Effector memory CD8-positive, alpha-beta T cell (primary cell): ENCODE measurements around the gene PLEKHF1.
"Not testable (repeated sequence)": the region's sequence is repeated elsewhere in the genome, so short reads cannot be mapped to it uniquely, and the experiment has no call there.

Source experiments
- ATAC-seq: fragments of 150-1000 bp; cut with Tn5 transposase; replicated peaks from 2 replicates; pipeline ENCODE4 v1.10.0; 2021; ENCODE audit warnings: mild to moderate bottlenecking, moderate library complexity
- DNase-seq, 3 experiments: peaks; one replicate each; pipeline ENCODE4 v3.0.0; 2021
- H3K27ac Mint-ChIP-seq, 2 donors: one replicate each; pipeline ENCODE4 v1.8.0; 2022; ENCODE audit warnings: mild to moderate bottlenecking in 2 of 2, mixed read lengths in 2 of 2, moderate library complexity in 2 of 2
- H3K27me3 Mint-ChIP-seq, 2 donors: one replicate each; pipeline ENCODE4 v1.8.0; 2022; ENCODE audit warnings: mixed read lengths in 2 of 2
- H3K36me3 Mint-ChIP-seq: one replicate; pipeline ENCODE4 v1.8.0; 2022; ENCODE audit warnings: mild to moderate bottlenecking, moderate library complexity, mixed read lengths; ENCODE audit not compliant: insufficient read depth
- H3K4me1 Mint-ChIP-seq, 2 donors: one replicate each; pipeline ENCODE4 v1.8.0; 2022; ENCODE audit warnings: low read depth in 2 of 2, mixed read lengths in 2 of 2
- H3K4me3 Mint-ChIP-seq, 2 donors: one replicate each; pipeline ENCODE4 v1.8.0; 2022; ENCODE audit warnings: mild to moderate bottlenecking in 2 of 2, mixed read lengths in 2 of 2, moderate library complexity in 2 of 2
- H3K9me3 Mint-ChIP-seq, 2 donors: one replicate each; pipeline ENCODE4 v1.8.0; 2022; ENCODE audit warnings: mixed read lengths in 2 of 2

PLEKHF1 gene

DNA sequence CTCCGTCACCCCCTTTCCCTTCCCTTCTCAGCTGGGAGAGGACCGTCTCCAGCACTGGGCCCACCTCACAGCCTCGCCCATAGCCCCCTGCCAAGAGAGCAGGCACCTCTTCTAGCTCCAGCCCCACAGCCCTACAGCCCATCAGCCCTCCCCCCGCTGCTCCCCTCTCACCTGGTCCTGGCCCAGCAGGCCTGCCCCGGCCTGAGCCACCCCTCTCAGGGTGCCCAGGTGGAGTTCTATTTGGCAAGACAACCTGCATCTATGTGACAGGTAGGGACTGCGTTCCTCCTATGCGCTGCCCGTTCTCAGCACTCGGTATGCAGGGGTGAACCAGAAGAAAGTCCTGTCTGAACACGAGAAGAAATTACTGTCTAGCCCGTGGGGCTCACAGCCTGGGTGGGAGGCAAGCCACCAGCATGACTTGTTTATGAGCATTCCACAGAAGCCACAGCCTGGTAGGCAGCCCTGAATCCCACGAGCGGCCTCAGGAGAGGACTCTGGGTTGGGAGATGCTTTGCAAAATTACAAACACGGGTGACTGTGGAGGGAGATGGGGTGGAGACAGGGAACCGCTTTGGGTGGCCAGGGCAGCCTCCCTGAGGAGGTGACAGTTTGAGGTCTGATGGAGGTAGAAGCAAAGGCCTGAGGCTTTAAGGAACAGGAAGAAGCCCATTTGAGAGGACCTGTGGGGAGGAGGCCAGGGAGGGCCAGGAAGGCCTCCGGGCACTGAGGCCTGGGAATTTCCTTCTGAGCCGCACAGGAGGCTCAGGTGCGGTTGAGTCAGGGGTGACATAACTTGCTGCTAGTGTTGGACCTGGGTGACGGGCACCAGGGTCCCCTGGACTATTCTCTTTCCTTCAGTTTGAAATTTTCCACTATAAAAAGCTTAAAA lies 1.2 kb upstream of the PLEKHF1 start:
- Mint-ChIP-seq H3K27me3 (no peaks in the 10 kb centered on the region), H3K4me1 (peaks cover 23 to 25% of the 10 kb centered on the region in 2 donors), H3K4me3 (peak overlapping the region; percentile 75 to 77), H3K36me3 (peaks cover 30% of the 10 kb centered on the region), H3K27ac (peak overlapping the region; percentile 56 to 94), H3K9me3 (no peaks in the 10 kb centered on the region)
- DNase-seq = no peak
- ATAC-seq = no peak

DNA sequence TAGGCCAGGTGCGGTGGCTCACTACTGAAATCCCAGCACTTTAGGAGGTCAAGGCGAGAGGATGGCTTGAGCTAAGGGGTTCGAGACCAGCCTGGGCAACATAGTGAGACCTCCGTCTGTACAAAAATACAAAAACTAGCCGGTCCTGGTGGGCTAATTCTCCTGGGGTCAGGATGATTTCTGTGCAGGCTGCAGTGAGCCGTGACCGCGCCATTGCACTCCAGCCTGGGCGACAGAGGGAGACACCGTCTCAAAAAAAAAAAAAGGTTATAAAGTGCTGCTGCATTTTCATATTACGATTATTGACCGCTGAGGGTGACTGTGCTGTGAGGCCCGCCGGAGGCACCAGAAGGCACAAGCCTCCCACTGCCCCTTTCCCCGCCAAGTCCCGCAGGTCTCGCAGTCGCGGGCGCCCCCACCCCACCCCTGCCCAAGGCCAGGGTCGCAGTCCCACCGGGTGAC lies 477 bp upstream of the PLEKHF1 start:
- DNase-seq (peak in 1 of 3 experiments; percentile 18), ATAC-seq (peak; percentile 15)
- H3K27me3 Mint-ChIP-seq = no peaks in the 10 kb centered on the region
- peak overlapping the region; percentile 75 to 77 for H3K4me3 Mint-ChIP-seq
- no peaks in the 10 kb centered on the region for H3K9me3 Mint-ChIP-seq
- peaks cover 37% of the 10 kb centered on the region for H3K36me3 Mint-ChIP-seq
- H3K4me1 Mint-ChIP-seq = peaks cover 30 to 31% of the 10 kb centered on the region in 2 donors
- H3K27ac Mint-ChIP-seq = peak overlapping the region; percentile 56 to 94

DNA sequence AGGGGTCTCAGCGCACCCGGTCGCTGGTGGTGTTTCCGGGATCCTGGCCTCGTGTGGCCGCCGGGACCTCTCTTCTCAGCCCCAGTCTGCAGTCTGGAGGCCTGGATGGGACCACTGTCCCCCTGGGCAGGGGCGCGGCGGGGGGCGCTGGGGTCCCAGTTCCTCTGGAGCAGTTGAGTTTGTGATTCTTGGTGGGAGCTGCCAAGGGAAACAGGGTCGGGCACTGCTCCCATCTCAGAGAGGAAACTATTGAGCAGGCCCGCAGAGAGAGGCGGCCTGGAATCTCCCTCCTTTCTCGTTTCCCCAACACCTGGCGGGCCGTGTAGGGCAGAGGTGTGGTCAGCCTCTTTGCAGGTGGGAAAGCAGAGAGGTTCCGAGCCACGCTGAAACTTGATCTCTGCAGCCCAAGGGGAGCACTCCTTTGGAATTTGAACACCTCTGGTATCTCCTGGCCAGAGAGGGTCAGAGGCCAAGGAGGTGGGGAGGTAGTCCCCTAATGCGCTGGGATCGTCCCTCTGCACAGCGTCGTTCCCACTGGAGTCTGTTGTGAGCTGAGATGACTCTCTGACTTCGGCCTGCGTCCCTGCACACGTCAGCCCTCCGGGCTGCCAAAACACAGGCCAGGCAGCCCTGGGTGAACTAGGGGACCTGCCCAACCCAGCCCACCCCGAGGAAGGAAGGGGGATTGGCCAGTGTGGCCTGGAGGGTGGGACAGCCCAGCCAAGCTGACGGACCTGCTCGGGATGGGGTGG lies 741 bp downstream of the PLEKHF1 start:
- Mint-ChIP-seq H3K36me3 (peaks cover 49% of the 10 kb centered on the region), H3K9me3 (no peaks in the 10 kb centered on the region), H3K27ac (peak overlapping the region; percentile 93 to 94)

DNA sequence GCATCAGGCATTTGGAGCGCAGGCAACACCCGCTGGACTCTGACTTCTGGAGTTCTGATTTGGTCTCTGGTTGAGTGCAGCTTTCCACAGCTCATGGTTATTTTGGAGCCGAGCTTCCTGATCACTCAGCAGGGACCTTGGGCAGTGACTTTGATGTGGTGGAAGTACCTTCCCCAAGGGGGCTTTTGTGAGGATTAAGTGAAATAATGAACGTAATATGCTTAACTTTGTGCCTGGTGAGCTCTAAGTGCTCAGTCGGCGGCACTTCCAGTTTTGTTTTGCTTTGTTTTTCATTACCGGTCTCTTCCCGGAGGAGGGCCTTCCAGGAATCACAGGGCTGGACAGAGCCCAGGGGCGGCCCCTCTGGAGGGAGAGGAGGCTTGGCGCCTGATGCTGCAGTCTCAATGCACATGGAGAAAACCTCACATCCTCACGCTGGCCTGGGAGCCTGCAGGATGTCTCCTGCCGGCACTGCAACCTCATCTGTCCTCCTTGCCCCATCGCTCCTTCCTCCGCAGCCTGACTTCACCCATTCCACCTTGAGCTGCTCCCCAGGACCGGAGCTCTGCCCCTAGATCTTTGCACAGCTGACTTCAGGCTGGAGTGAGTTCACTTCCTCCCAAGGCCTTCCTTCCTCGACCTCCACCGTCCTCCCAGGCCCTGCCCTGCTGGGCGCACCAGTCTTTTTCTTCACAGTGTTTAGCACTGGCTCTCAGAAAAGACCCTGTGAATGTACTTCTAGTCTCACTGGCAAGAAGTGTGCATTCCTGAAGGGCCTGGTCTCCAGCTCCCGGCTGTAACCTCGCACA lies 1.5 kb downstream of the PLEKHF1 start:
- no peak for ATAC-seq
- H3K4me1 Mint-ChIP-seq = peaks cover 50% of the 10 kb centered on the region in 2 donors
- H3K4me3 Mint-ChIP-seq = peak overlapping the region; percentile 89 to 94
- peaks cover 57% of the 10 kb centered on the region for H3K36me3 Mint-ChIP-seq
- no peak for DNase-seq
- peak overlapping the region; percentile 93 to 94 for H3K27ac Mint-ChIP-seq
- no peaks in the 10 kb centered on the region for H3K9me3 Mint-ChIP-seq
- no peaks in the 10 kb centered on the region for H3K27me3 Mint-ChIP-seq

More for the DNA sequence above, 741 bp downstream of the PLEKHF1 start:
- ATAC-seq (peak; percentile 21), DNase-seq (no peak)
- peaks cover 42% of the 10 kb centered on the region in 2 donors for H3K4me1 Mint-ChIP-seq
- no peaks in the 10 kb centered on the region for H3K27me3 Mint-ChIP-seq
- peak overlapping the region; percentile 89 to 94 for H3K4me3 Mint-ChIP-seq

DNA sequence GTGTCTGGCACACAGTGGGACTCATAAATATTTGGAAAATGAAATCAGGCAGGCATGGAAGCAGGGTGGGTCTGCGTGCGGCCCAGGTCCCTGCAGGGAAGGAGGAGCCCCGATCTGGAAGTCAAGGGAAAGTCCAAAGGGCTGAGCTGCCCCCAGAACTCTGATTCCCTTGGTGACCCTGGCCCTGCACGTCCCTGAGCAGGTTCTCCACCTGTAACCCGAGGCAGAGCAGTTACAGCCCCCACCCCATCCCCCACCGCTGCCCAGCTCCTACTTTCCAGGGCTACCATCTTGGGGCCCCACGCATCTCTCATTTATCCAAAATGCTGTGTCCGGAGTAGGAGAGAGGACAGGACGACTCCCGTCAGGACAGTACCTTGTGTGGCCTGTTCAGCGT lies 2.1 kb downstream of the PLEKHF1 start:
- peak overlapping the region; percentile 89 to 94 for H3K4me3 Mint-ChIP-seq
- ATAC-seq (no peak), DNase-seq (no peak)
- no peaks in the 10 kb centered on the region for H3K9me3 Mint-ChIP-seq
- H3K4me1 Mint-ChIP-seq = peaks cover 56% of the 10 kb centered on the region in 2 donors
- H3K27me3 Mint-ChIP-seq = no peaks in the 10 kb centered on the region
- H3K27ac Mint-ChIP-seq = peak overlapping the region; percentile 93 to 94
- peaks cover 63% of the 10 kb centered on the region for H3K36me3 Mint-ChIP-seq

DNA sequence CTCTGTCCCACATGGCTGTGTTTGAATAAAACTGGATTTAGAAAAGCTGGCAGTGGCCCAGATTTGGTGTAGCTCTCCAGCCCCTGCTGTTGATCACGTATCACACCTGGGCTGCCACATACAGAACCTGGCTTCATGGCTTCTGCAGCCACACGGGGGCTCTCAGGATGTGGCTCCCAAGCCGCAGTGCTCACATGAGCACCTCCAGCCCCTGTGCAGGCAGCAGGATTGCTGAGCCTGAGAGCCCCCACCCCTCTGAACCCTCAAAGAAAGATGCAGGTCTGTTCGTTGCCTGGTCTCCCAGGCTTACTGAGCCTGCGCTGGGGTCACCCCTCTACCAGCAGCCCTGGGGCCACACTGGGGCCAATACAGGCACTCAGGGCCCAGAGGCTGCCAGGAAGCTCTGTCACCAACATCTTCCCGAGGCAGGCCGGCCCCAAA lies 2.7 kb downstream of the PLEKHF1 start:
- DNase-seq = peak; percentile 68 to 72 (median 70)
- peak; percentile 56 for ATAC-seq

DNA sequence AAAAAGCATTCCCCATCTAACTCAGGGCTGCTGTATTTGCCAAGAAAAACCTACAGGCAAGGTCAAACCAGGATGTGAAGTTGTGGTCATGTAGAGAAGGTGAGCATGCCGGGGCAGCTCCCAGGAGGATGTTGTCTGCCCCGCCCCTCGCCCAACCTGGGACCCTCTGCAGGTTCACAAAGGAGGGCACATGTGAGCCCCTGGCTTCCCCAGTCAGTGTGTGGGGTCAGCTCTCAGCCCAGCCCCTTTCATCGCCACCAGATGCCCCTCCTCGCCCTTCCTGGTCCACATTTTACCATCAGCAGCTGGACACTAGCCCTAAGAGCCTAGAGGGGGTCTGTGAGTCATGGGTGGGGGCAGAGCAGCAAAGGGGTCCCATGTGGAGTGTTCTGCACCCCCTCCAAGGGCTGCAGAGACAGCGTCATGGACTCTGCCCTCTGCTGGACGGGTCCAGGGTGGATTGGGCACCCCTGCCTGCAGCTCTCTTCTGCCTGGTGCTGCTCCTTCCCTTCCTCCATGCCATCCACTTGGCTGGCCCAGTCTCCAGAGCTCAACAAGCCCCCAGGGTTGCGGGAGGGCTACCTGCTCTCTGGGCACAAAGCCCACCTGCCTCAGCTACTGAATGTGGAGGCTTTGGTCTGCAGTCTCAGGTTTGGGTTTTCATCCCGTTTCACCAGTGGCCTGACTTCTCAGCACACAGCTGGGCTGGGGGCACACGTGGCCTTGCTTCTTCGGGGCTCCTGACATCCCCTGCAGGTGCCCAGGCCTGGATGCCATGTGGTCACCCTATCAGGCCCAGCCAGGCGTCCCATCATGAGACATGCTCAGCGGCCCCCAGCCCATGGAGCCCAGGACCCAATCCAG lies 3.7 kb downstream of the PLEKHF1 start:
- ATAC-seq = no peak
- peak overlapping the region; percentile 89 to 94 for H3K4me3 Mint-ChIP-seq
- H3K27me3 Mint-ChIP-seq = no peaks in the 10 kb centered on the region
- H3K4me1 Mint-ChIP-seq = peaks cover 70 to 72% of the 10 kb centered on the region in 2 donors
- no peak for DNase-seq
- peaks cover 79% of the 10 kb centered on the region for H3K36me3 Mint-ChIP-seq
- peak overlapping the region; percentile 94 to 99 for H3K27ac Mint-ChIP-seq
- no peaks in the 10 kb centered on the region for H3K9me3 Mint-ChIP-seq

More for the DNA sequence above, 2.7 kb downstream of the PLEKHF1 start:
- Mint-ChIP-seq H3K4me3 (peak overlapping the region; percentile 89 to 94), H3K27me3 (no peaks in the 10 kb centered on the region), H3K27ac (peak overlapping the region; percentile 93 to 94), H3K36me3 (peaks cover 68% of the 10 kb centered on the region), H3K4me1 (peaks cover 61% of the 10 kb centered on the region in 2 donors), H3K9me3 (no peaks in the 10 kb centered on the region)

DNA sequence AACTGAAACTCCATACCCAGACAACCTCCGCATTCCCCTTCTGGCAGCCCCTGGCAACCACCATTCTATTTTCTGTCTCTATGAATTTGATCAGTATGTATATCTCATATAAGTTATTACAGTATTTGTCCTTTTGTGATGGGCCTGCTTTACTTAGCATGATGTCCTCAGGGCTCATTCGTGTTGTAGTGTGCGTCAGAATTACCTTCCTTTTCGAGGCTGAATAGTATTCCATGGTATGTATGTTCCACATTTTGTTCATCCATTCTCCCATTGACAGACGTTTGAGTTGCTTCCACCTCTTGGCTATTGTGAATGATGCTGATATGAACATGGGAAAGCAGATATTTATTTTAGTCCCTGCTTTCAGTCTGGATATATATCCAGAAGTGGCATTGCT lies 5.0 kb downstream of the PLEKHF1 start:
- peaks cover 89% of the 10 kb centered on the region for H3K36me3 Mint-ChIP-seq
- H3K4me1 Mint-ChIP-seq = peaks cover 66 to 68% of the 10 kb centered on the region in 2 donors
- peak overlapping the region; percentile 89 to 94 for H3K4me3 Mint-ChIP-seq
- peak overlapping the region; percentile 94 to 99 for H3K27ac Mint-ChIP-seq
- no peaks in the 10 kb centered on the region for H3K9me3 Mint-ChIP-seq
- no peaks in the 10 kb centered on the region for H3K27me3 Mint-ChIP-seq
- DNase-seq (no peak), ATAC-seq (no peak)

DNA sequence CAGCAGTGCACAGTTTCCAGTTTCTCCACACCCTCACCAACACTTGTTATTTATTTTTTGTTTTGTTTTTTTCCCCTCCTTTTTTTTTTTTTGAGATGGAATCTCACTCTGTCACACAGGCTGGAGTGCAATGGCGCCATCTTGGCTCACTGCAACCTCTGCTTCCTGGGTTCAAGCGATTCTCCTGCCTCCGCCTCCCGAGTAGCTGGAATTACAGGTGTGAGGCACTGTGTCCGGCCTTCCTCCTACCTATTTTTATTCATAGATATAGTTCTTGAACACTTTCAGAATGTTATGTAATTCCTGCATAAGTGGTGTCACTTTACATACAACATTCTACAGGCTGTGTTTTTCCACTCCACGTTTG lies 5.7 kb downstream of the PLEKHF1 start:
- not testable (repeated sequence) for ATAC-seq, H3K27me3 Mint-ChIP-seq, DNase-seq, H3K9me3 Mint-ChIP-seq
- peak overlapping the region; percentile 89 to 94 for H3K4me3 Mint-ChIP-seq
- peaks cover 66 to 70% of the 10 kb centered on the region in 2 donors for H3K4me1 Mint-ChIP-seq
- peak overlapping the region; percentile 94 to 99 for H3K27ac Mint-ChIP-seq
- H3K36me3 Mint-ChIP-seq = peaks cover 95% of the 10 kb centered on the region

DNA sequence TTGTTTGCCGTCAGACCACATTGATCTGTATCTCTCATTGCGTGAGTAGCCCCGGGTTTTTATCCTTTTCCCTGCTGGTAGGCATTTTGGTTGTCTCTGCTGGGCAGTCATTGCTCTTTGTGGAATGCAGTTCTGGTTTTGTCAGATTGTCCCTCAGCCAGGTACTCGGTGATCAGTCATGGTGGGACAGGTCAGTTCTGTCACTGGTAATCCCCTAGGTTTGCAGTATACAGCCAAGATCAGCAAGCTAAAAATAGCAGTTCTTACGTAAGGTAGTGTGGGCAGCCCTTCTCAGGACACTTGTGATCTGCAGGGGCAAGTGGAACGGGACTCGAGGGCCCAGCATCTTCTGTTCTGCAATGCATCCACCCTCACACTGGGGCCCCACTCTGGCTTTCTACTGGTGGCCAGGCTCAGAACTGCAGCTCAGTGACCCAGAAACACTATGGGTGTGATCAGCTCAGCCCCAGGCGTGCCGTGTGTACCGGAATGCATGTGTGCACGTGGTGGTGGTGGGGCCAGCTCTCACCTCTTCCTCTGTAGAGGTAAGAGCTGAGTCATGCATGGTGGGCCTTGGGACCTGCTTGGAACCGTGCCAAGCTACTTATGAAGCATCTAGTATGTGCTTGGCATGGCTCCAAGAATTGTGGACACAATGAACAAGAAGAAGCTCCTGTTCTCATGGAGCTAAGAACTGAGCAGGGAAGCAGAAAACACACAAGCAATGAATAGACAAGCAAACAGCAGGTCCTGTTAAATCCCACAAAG lies 6.3 kb downstream of the PLEKHF1 start:
- ATAC-seq = peak; percentile 67
- H3K4me3 Mint-ChIP-seq = peak overlapping the region; percentile 89 to 94
- no peaks in the 10 kb centered on the region for H3K9me3 Mint-ChIP-seq
- DNase-seq = peak; percentile 85 to 90 (median 88)
- peak overlapping the region; percentile 94 to 99 for H3K27ac Mint-ChIP-seq
- H3K4me1 Mint-ChIP-seq = peaks cover 66 to 75% of the 10 kb centered on the region in 2 donors
- H3K36me3 Mint-ChIP-seq = peaks cover 95% of the 10 kb centered on the region
- no peaks in the 10 kb centered on the region for H3K27me3 Mint-ChIP-seq

DNA sequence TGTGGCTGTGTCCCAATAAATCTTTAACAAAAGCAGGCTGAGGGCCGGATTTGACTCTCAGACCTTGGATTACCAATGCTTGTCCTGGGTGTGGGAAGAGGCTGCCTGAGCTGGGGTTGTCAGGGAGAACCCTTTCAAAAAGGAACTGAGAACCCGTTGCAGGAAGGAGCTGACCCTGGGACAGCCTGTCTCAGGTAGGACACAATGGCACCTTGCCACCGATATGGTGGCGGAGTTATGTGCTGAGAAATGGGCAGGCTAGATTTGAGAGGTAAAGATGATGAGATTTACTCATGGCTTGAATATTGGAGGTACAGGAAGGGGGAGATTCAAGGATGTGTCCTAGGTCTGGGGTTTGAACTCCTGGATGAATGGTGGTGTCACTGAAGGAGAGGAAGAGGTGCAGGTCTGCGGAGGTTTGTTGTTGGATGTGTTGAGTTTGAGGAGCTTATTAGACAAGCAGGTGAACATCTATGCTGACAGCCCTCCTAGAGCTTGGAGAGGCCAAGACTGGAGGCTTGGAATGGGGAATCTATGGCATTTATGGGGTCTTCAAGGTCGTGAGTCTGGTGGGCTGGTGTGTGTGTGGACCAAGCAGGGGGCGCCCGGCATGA lies 7.2 kb downstream of the PLEKHF1 start:
- no peaks in the 10 kb centered on the region for H3K9me3 Mint-ChIP-seq
- DNase-seq (no peak), ATAC-seq (no peak)
- H3K27me3 Mint-ChIP-seq = no peaks in the 10 kb centered on the region
- H3K4me1 Mint-ChIP-seq = peaks cover 67 to 76% of the 10 kb centered on the region in 2 donors
- H3K27ac Mint-ChIP-seq = peak overlapping the region; percentile 94 to 99
- peak overlapping the region; percentile 89 to 94 for H3K4me3 Mint-ChIP-seq
- H3K36me3 Mint-ChIP-seq = peaks cover 96% of the 10 kb centered on the region
